Panc1 (cell line): Measurements from ENCODE around the gene SLC27A2. TPM values are rescaled to one million over a fixed set of nuclear protein-coding genes. Genes with fewer than 3 reads are reported as not detected.

Source experiments
- ATAC-seq: fragments of 200-7000 bp; cut with Tn5 transposase; 2 replicates; pipeline ENCODE4 v1.9.1; 2020; ENCODE audit warnings: mild to moderate bottlenecking, moderate library complexity
- BruUV-seq: library from RNA; stranded (reverse); fragments of 400-500 nt; replicated peaks from 2 replicates; lab custom pipeline; 2021; lab: Mats Ljungman, UMichigan
- CTCF ChIA-PET: fragments of 300-600 bp; sonication (Branson Sonifier 250); formaldehyde crosslinking; loops from one replicate; lab custom pipeline; 2022; ENCODE audit warnings: antibody characterized with exemption; lab: Charles Lee
- POLR2A ChIA-PET: fragments of 300-600 bp; sonication (Branson Sonifier 250); formaldehyde crosslinking; loops from one replicate; lab custom pipeline; 2022; ENCODE audit warnings: antibody characterized with exemption; lab: Charles Lee
- DNase-seq: peaks from one replicate; pipeline ENCODE4 v3.0.0-alpha.2; 2010; ENCODE audit warnings: low read depth, low spot score
- H3K27ac ChIP-seq: 2 replicates; pipeline ENCODE4 v1.5.1; 2011; ENCODE audit warnings: mild to moderate bottlenecking, low read length, inconsistent platforms
- H3K27me3 ChIP-seq: fragments of 200-500 bp; sonication (Bioruptor generic); 2 replicates; pipeline ENCODE4 v1.6.0; 2014; ENCODE audit warnings: low read length, inconsistent platforms; ENCODE audit not compliant: control insufficient read depth, insufficient read depth
- H3K36me3 ChIP-seq: fragments of 200-500 bp; sonication (Bioruptor generic); 2 replicates; pipeline ENCODE4 v1.5.1; 2014; ENCODE audit warnings: inconsistent platforms, mild to moderate bottlenecking, low read length, moderate library complexity; ENCODE audit not compliant: control insufficient read depth, insufficient read depth
- H3K4me1 ChIP-seq: 2 replicates; pipeline ENCODE4 v1.5.1; 2011; ENCODE audit warnings: inconsistent platforms, mild to moderate bottlenecking, low read length, moderate library complexity; ENCODE audit not compliant: control insufficient read depth, insufficient read depth
- H3K4me3 ChIP-seq, 2 experiments: 2 replicates each; pipeline ENCODE4 v1.5.1; 2011 to 2012; ENCODE audit warnings: low read depth in 2 of 2, low read length in 2 of 2, mild to moderate bottlenecking in 2 of 2, inconsistent platforms in 1 of 2, moderate library complexity in 1 of 2
- H3K9me3 ChIP-seq: fragments of 200-500 bp; sonication (Bioruptor generic); 2 replicates; pipeline ENCODE4 v1.5.1; 2014; ENCODE audit warnings: low read depth, mild to moderate bottlenecking, inconsistent platforms, low read length, moderate library complexity; ENCODE audit not compliant: control insufficient read depth, insufficient read depth
- POLR2AphosphoS5 ChIP-seq: IDR thresholded peaks from 2 replicates; pipeline ENCODE4 v1.6.1; 2012; ENCODE audit warnings: mild to moderate bottlenecking, low read depth, low read length, moderate library complexity
- REST ChIP-seq, 2 experiments: IDR thresholded peaks; 2 replicates each; pipeline ENCODE4 v1.6.1; 2011 to 2012; ENCODE audit warnings: low read depth in 2 of 2, control low read depth in 1 of 2, low read length in 1 of 2, mild to moderate bottlenecking in 1 of 2, moderate library complexity in 1 of 2; ENCODE audit not compliant: insufficient read depth in 1 of 2
- SIN3A ChIP-seq: IDR thresholded peaks from 2 replicates; pipeline ENCODE4 v1.6.1; 2012; ENCODE audit warnings: low read depth, mild to moderate bottlenecking, low read length, moderate library complexity, borderline replicate concordance; ENCODE audit not compliant: insufficient read depth
- TCF7L2 ChIP-seq: IDR thresholded peaks from 2 replicates; pipeline ENCODE4 v1.6.1; 2011; ENCODE audit warnings: mild to moderate bottlenecking, low read depth, low read length, inconsistent platforms
- in situ Hi-C: cut with HindIII; loops from 2 replicates; pipeline ENCODE4 v1.10.0; 2016; ENCODE audit warnings: low sequenced_read_pairs, low pct_unique_long_range_greater_than_20kb
- intact Hi-C: fragments of 100-400 bp; cut with micrococcal nuclease; formaldehyde crosslinking; loops from one replicate; pipeline ENCODE4 v1.10.0; 2022; ENCODE audit not compliant: unreplicated experiment
- total RNA-seq: library from RNA; stranded (reverse); gene quantifications from one replicate; pipeline ENCODE4 v1.2.1, GENCODE V29; 2021; ENCODE audit not compliant: unreplicated experiment
- TF ChIP-seq, protein P1 (sequence below): fragments of 450-650 bp; IDR thresholded peaks from 2 replicates; pipeline ENCODE4 v1.5.1; 2017; ENCODE audit warnings: mild to moderate bottlenecking

Gene SLC27A2
- total RNA-seq, 1 experiment from 2014 or later, result 0.18 TPM

- in situ Hi-C loops, result no loop called here
- intact Hi-C loops, result no loop called here
- Histone ChIP-seq H3K9me3 (no peaks in the 10 kb centered on the region), H3K27me3 (no peaks in the 10 kb centered on the region), H3K27ac (no peak overlapping the region), H3K4me1 (no peaks in the 10 kb centered on the region), H3K36me3 (no peaks in the 10 kb centered on the region), H3K4me3 (no peak overlapping the region)
- no TSS peak for BruUV-seq
- DNase-seq (no peak), ATAC-seq (no peak)
- POLR2A ChIA-PET, result no interaction called here
- TF ChIP-seq TCF7L2 (no peak), SIN3A (no peak), POLR2AphosphoS5 (no peak), REST (IDR thresholded peaks at IDR 0.05; ENCODE audit: insufficient read depth in 1 of 2, low read depth in 2 of 2, low read length in 1 of 2) (no peak)
- TF ChIP-seq, protein P1, sequence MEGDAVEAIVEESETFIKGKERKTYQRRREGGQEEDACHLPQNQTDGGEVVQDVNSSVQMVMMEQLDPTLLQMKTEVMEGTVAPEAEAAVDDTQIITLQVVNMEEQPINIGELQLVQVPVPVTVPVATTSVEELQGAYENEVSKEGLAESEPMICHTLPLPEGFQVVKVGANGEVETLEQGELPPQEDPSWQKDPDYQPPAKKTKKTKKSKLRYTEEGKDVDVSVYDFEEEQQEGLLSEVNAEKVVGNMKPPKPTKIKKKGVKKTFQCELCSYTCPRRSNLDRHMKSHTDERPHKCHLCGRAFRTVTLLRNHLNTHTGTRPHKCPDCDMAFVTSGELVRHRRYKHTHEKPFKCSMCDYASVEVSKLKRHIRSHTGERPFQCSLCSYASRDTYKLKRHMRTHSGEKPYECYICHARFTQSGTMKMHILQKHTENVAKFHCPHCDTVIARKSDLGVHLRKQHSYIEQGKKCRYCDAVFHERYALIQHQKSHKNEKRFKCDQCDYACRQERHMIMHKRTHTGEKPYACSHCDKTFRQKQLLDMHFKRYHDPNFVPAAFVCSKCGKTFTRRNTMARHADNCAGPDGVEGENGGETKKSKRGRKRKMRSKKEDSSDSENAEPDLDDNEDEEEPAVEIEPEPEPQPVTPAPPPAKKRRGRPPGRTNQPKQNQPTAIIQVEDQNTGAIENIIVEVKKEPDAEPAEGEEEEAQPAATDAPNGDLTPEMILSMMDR, result no peak
- CTCF ChIA-PET, result no interaction called here
Measured at GRCh38 chr15:50233192-50233736, 51.3 kb downstream of the SLC27A2 start.

GRCh38 chr15:50234764-50235163 is 52.8 kb downstream of the SLC27A2 start:
- Histone ChIP-seq H3K27me3 (no peaks in the 10 kb centered on the region), H3K27ac (no peak overlapping the region), H3K4me1 (no peaks in the 10 kb centered on the region), H3K36me3 (no peaks in the 10 kb centered on the region), H3K4me3 (no peak overlapping the region), H3K9me3 (no peaks in the 10 kb centered on the region)
- intact Hi-C loops (no loop called here), in situ Hi-C loops (no loop called here)
- ChIA-PET POLR2A (no interaction called here), CTCF (no interaction called here)
- no peak for ATAC-seq
- BruUV-seq, result no TSS peak
- no peak for DNase-seq
- TF ChIP-seq, protein P1, result no peak
- TF ChIP-seq REST (IDR thresholded peaks at IDR 0.05; ENCODE audit: insufficient read depth in 1 of 2, low read depth in 2 of 2, low read length in 1 of 2) (no peak), POLR2AphosphoS5 (no peak), TCF7L2 (no peak), SIN3A (no peak)
